ENCODE results near the gene PPP2R2B.

- TF ChIP-seq NR1H2 (CRISPR knock-in tag; IDR thresholded peaks at IDR 0.05): no peak
- TF ChIP-seq, protein P1, sequence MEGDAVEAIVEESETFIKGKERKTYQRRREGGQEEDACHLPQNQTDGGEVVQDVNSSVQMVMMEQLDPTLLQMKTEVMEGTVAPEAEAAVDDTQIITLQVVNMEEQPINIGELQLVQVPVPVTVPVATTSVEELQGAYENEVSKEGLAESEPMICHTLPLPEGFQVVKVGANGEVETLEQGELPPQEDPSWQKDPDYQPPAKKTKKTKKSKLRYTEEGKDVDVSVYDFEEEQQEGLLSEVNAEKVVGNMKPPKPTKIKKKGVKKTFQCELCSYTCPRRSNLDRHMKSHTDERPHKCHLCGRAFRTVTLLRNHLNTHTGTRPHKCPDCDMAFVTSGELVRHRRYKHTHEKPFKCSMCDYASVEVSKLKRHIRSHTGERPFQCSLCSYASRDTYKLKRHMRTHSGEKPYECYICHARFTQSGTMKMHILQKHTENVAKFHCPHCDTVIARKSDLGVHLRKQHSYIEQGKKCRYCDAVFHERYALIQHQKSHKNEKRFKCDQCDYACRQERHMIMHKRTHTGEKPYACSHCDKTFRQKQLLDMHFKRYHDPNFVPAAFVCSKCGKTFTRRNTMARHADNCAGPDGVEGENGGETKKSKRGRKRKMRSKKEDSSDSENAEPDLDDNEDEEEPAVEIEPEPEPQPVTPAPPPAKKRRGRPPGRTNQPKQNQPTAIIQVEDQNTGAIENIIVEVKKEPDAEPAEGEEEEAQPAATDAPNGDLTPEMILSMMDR (IDR thresholded peaks at IDR 0.05): no peak
- TF ChIP-seq CBFB (CRISPR knock-in tag; IDR thresholded peaks at IDR 0.05; ENCODE audit: low read depth): no peak
- TF ChIP-seq JAZF1 (CRISPR knock-in tag; IDR thresholded peaks at IDR 0.05): no peak
- no peak for TF ChIP-seq NFYB (CRISPR knock-in tag; conservative IDR thresholded peaks at IDR 0.05; ENCODE audit: low read depth)
These were observed 112.5 kb downstream of the PPP2R2B start for GRCh38 chr5:146766013-146766412.
